Measurements from ENCODE around the gene LTBP2.

LTBP2 gene

DNA sequence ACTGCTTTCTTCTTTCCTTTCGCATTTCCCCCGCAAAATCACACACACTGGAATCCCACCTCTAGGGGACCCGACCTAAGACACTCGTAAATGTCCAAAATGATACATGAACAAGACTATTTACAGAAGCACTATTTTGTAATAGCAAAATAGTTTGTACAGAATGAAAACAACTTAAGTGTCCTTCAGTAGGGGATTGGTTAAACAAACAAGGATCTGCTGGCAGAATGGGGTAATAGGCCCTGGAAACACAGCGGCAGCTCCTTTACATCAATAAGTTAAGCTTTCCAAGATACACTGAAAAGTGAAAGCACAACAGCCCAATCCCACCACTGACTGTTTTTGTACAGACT, 48.8 kb downstream of the LTBP2 start:
- H3K4me3 ChIP-seq (ENCODE audit: low read length) = no peak overlapping the region
- DNase-seq (ENCODE audit: low read depth) = no peak
- TF ChIP-seq, protein P1, sequence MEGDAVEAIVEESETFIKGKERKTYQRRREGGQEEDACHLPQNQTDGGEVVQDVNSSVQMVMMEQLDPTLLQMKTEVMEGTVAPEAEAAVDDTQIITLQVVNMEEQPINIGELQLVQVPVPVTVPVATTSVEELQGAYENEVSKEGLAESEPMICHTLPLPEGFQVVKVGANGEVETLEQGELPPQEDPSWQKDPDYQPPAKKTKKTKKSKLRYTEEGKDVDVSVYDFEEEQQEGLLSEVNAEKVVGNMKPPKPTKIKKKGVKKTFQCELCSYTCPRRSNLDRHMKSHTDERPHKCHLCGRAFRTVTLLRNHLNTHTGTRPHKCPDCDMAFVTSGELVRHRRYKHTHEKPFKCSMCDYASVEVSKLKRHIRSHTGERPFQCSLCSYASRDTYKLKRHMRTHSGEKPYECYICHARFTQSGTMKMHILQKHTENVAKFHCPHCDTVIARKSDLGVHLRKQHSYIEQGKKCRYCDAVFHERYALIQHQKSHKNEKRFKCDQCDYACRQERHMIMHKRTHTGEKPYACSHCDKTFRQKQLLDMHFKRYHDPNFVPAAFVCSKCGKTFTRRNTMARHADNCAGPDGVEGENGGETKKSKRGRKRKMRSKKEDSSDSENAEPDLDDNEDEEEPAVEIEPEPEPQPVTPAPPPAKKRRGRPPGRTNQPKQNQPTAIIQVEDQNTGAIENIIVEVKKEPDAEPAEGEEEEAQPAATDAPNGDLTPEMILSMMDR (conservative IDR thresholded peaks at IDR 0.05; ENCODE audit: low read depth, low read length) = no peak

DNA sequence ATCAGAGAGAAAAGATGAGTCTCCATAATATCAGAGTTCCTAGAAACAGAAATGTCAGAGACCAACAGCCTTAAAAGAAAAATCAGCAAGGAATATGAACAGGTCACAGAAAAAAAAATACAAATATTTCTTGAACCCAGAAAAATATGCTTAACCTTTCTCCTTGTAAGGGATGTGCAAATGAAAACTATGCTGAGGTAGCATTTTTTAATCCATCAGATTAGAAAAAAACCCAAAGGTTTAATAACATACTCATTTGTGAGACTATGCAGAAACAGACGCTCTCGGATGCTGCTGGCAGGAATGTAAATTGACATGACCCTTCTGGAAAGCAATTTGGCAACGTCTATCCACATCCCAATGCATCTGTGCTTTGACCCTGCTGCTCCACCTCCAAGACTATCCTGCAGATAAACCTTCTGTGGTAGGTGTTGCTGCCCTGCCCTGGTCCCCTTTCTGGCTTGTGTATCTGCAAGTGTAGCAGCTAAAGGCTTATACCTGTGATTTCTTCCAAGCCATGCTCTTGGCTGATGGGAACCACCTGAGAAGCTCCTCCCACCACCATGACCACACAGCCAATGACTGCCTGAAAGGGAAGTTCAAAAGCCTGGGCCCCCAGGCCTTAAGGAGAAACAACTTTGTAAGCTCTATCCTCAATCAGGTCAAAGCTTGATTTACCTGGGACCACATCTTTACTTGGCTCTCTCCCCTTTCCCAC, 49.4 kb downstream of the LTBP2 start:
- no peak overlapping the region for H3K4me3 ChIP-seq (ENCODE audit: low read length)
- TF ChIP-seq, protein P1 (conservative IDR thresholded peaks at IDR 0.05; ENCODE audit: low read depth, low read length) = no peak
- no peak for DNase-seq (ENCODE audit: low read depth)

DNA sequence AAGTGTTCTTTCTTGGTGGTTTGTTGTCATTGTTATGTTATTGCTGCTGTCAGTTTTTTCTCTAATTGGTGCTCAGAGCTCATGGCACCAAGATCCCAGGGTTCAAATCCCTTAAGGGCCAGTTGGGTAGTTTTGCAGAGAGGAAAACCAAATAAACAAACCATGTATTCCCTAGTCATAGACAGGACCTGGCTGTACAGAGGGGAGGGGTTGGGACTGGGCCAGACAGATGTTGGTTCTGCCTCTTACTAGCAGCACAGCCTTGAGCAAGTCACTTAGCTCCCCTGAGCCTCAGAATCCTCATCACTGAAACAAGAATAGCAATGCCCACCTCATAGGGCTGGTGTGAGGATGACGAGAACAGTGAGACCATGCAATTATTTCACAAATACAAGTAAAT, 53.4 kb downstream of the LTBP2 start:
- TF ChIP-seq, protein P1 (conservative IDR thresholded peaks at IDR 0.05; ENCODE audit: low read depth, low read length) = no peak

DNA sequence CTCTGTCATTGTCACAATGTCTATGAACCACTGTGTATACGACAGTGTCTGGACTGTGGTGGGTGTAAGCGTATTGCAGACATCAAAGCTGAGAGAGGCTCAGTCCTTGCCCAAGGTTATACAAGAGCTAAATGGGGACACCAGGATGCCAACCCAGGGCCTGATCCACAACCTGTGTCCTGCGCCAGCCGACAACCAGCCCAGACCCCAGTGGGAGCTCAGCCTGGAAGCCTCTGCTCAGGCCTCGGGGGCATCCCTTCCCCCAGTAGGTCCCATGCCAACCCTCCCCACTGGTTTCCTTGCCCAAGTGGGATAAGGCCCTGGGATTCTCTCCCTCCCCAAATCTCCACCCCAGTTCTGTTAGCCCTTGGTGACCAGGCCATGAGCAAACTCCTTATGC, 54.3 kb downstream of the LTBP2 start:
- H3K4me3 ChIP-seq (ENCODE audit: low read length) = no peak overlapping the region
- DNase-seq (ENCODE audit: low read depth) = no peak
- TF ChIP-seq, protein P1 (conservative IDR thresholded peaks at IDR 0.05; ENCODE audit: low read depth, low read length) = no peak

More for the DNA sequence above, 53.4 kb downstream of the LTBP2 start:
- H3K4me3 ChIP-seq (ENCODE audit: low read length) = no peak overlapping the region
- no peak for DNase-seq (ENCODE audit: low read depth)

DNA sequence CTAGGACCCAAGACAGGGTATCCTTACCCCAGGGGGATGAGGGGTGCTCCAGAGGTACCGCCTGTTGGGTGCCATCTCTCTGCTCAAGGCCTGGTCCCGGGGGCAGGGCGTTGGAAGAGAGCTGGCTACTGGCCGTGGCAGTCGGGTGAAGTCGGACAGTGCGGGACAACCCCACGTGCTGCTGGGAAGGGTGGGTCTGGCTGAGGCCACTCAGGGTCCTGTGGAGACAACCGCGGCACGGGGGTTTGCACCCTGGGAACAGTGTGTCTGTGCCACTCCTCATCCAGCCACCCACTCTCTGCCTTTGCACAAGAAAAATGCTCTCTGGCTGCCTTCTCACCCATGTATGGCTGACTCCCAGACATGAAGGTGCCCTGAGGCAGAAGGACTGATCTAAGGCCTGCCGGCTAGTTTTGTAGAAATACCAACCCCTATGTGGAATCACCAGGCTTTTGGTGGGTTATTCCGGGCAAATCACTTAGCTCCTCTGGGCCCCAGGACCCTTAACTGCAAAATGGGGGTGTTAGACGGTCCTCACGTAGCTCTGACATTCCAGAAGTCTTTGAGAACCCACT, 56.5 kb downstream of the LTBP2 start:
- DNase-seq (ENCODE audit: low read depth) = no peak
- TF ChIP-seq, protein P1 (conservative IDR thresholded peaks at IDR 0.05; ENCODE audit: low read depth, low read length) = no peak
- no peak overlapping the region for H3K4me3 ChIP-seq (ENCODE audit: low read length)

DNA sequence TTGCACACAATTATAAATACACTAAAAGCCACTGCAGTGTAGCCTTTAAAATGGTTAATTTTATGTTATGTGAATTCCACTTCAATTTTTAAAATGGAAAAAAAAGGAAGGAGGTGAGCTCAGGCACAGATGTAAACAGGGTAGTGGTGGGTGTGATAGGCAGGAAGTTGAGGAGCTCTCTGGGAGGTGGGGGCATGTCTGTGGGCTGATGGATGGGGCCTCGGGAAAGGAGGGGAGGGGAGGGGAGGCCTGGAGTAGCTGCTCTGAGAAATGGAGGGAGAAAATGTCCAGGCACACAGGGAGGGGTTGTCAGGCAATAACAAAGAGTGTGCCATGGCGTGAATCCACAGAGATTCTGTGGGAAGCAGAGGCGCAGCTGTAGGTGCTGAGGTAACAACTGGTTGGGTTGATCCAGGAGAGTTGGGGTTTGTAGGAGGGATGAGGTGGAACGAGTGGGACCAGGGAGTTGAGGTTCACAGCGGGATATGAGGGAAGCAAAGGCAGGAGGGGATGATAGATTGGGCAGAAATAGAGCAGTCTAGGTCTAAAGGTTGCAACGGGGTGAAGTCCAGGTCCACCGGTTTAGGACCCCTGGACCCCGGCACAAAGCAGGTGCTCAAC, 57.2 kb downstream of the LTBP2 start:
- no peak overlapping the region for H3K4me3 ChIP-seq (ENCODE audit: low read length)
- TF ChIP-seq, protein P1 (conservative IDR thresholded peaks at IDR 0.05; ENCODE audit: low read depth, low read length) = no peak

DNA sequence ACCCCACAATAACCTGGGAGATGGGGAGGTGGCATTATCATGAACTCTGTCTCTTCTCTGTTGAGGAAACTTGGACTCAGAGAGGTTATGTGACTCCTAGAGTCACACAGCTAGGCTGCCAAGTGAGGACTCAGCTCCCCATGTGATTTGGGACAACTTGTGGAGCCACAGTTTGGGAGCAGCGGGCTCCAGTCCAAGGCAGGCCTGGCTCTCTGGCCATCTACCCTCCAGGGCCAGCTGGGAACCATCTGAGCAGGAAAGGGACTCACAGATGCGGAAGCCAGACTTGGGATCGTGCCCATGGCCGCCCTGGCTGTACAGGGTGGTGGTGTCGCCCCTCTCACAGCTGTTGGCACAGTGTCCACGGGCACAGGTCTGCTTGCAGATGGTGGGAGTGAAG, 59.4 kb downstream of the LTBP2 start:
- DNase-seq (ENCODE audit: low read depth) = no peak
- TF ChIP-seq, protein P1 (conservative IDR thresholded peaks at IDR 0.05; ENCODE audit: low read depth, low read length) = no peak
- no peak overlapping the region for H3K4me3 ChIP-seq (ENCODE audit: low read length)

More for the DNA sequence above, 57.2 kb downstream of the LTBP2 start:
- no peak for DNase-seq (ENCODE audit: low read depth)
